Activated CD4-positive, alpha-beta T cell treated with anti-CD3 and anti-CD28 coated beads for 4 hours (primary cell): Measurements from ENCODE around the gene SLC16A7.
"Not testable (repeated sequence)": the region's sequence is repeated elsewhere in the genome, so short reads cannot be mapped to it uniquely, and the experiment has no call there.

ENCODE experiments used
- DNase-seq, 2 donors: peaks; one replicate each; pipeline ENCODE4 v3.0.0-alpha.2; 2020

The SLC16A7 gene

DNA sequence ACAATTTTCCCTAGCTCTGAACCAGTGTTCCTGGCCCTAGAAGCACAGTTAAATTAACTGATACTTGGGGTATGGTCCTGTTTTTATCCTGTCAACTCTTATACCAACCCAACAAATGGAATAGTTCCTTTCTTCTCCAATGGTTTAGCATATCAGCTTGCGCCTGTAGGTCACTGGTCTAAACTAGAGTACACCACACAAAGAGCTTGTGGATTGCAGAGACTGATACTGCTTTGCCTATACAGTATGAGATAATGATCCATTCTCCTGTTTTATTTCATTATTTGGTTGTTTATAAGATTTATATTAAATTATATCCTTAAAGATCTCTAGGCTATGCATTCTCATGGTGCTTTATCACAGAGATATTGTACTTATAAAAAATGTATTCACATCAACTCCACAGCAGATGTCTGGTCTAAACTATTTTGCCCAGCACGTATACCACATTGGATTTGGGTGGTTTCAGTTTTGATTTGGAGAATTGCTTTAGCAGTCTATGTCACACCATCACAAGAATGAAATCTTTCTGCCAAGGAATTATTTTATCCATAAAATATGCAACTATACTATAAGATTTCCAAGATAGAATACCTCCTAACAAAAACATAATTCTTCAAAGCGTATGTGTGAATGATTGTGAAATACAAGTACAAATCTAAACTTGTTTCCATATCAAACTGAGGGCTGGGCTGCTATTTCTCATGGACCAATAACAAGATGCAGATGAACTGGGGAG is 142.1 kb downstream of the SLC16A7 start:
- DNase-seq, result no peak

- no peak for DNase-seq
Measured at GRCh38 chr12:59742841-59743240, 147.0 kb downstream of the SLC16A7 start.

- no peak for DNase-seq
Measured at GRCh38 chr12:59744564-59744963, 148.7 kb downstream of the SLC16A7 start.

GRCh38 chr12:59751091-59751490 is 155.3 kb downstream of the SLC16A7 start:
- not testable (repeated sequence) for DNase-seq

DNA sequence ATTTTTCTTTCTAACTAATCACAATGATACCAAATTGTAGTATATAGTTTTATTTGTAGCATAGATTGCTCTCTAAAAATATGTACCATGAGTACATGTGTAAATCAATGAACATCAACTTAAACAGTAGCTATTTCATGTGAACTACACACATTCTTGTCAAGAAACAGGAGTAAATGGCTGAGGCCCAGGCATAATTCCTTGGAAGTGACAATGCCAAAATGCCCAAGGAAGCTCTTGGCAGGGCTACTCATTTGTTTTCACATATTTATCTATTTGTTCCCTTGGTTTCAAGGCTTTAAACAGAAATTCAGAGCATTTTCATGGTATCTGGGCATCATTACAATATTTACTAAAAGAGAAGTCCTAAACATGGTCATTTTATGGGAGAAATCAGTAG is 165.7 kb downstream of the SLC16A7 start:
- DNase-seq, result no peak

- no peak for DNase-seq
Measured at GRCh38 chr12:59763835-59764234, 168.0 kb downstream of the SLC16A7 start.

DNA sequence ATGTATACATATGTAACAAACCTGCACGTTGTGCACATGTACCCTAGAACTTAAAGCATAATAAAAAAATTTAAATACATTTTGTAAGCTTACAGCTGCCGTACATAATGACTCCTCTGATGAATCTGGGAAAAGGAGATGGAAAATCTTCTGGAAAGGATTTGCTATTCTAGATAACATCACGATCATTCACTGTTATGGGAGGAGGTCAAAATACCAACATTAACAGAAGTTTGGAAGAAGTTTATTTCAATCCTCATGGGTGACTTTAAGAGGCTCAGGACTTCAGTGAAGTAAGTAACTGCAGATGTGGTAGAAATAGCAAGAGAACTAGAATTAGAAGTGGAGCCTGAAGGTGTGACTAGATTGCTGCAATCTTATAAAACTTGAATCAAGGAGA is 172.2 kb downstream of the SLC16A7 start:
- DNase-seq, result no peak

GRCh38 chr12:59780605-59781135 is 184.8 kb downstream of the SLC16A7 start:
- no peak for DNase-seq

DNA sequence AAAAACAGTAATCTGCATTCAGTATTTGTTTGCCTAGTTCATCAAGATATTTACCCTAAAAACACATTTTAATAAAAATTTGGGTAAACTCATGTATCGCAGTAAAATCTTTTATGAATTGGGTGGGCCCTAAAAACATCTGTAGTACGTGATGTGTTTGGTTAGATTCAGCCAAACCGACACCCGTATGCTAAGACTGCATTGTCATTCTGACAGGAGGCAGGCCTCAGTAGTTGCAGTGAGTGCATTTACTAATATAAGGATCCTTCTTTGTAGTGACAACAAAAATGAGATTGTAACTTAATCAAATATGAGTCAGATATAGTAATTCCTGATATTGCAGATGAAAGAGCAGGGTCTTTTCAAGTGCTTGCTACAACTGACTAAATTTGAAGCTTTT is 191.8 kb downstream of the SLC16A7 start:
- DNase-seq, result no peak

- no peak for DNase-seq
Measured at GRCh38 chr12:59792647-59793046, 196.8 kb downstream of the SLC16A7 start.

DNA sequence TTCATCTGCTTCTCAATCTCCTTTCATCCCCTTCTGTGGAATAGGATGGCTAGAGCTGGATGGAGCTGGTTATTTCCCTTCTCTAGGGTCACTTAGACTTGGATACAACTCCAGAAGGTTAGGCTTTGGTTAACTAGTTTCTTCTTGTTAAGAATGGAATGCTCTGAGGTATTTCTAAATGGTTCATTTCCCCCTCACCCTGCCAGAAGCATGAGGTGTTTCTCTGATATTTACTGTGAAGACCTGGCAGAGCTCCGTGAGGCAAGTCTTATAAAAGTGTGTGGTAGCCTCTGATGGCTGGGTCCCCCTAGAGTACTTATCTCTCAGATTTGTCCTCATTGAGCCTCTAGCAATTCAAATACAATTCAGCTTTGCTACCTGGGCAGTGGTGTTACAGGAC is 207.9 kb downstream of the SLC16A7 start:
- no peak for DNase-seq

GRCh38 chr12:59808317-59808910 is 212.6 kb downstream of the SLC16A7 start:
- DNase-seq, result peak in 1 of 2 donors; percentile 4

GRCh38 chr12:59811991-59812390 is 216.2 kb downstream of the SLC16A7 start:
- no peak for DNase-seq

DNA sequence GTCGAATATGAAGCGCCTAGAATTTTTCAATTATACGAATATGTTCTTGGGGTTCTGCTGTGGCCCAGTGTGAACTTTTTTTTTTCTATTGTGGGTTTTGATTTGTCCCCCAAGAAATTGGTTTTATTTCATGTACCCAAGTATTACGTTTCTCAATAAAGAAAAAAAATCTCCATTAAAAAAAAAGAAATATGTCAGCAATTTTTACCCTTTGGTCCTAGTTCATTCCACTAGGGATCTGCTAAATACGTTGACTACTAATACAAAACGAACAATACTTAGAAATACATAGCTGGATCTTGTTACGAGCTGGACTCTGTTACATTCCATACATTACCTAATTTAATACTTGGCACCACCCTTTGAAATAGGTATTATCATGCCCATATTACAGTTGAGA is 216.9 kb downstream of the SLC16A7 start:
- no peak for DNase-seq

DNA sequence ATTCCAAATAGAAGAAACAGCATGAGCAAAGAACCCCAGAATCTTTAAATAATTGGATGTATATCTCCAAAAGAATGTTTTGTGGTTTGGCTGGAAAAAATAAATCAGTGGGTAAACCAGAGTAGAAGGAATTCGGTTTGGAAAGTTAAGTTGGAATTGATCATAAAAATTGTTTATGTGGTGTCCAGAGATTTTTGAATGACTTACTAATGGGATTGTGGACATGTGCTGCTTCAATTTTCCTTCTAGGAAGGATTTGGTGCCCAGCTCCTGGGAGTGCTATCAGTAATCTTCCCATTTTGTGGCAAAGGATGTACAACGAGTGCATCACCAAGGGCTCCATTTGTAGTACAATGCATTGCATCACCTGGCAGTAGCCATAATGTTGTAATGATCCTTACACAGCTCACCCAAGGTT is 224.8 kb downstream of the SLC16A7 start:
- no peak for DNase-seq

- DNase-seq, result no peak
Measured at GRCh38 chr12:59823567-59823966, 227.7 kb downstream of the SLC16A7 start.

DNA sequence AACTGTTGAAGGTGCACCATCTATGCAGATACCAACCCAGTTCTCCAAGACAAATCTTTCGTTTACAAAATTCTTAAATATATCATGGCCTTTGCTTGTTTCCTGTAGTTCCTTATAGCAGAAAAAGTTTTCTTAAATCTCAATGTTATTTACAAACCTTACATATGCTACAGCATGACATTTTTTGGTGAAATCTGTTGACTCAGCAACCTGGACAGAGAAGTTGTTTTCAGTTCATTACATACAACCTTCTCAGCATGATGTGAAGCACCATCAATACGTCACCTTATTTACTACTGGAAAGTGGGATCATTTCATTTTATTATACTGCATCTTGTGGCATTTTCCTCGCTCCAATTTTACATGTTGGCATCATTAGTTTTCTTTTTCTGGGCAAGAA is 231.9 kb downstream of the SLC16A7 start:
- DNase-seq, result no peak

GRCh38 chr12:59828521-59828920 is 232.7 kb downstream of the SLC16A7 start:
- DNase-seq, result no peak

DNA sequence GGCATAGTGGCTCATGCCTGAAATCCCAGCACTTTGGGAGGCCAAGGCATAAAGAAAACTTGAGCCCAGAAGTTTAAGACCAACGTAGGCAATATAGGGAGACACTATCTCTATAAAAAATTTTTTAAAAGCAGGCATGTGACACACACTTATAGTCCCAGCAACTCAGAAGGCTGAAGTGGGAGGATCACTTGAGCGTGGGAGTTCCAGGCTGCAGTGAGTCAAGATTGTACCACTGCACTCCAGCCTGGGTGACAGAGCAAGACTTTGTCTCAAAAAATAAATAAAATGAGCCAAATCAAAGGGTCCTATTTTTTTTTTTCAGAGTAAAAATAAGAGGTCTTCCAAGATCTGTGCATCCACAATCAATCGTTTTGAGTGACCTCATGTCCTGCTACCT is 237.6 kb downstream of the SLC16A7 start:
- DNase-seq, result no peak

- peak in 1 of 2 donors; percentile 1 for DNase-seq
Measured at GRCh38 chr12:59834659-59835474, 239.0 kb downstream of the SLC16A7 start.
